T47D (cell line): ENCODE data around the gene LILRB1.
"Not testable (repeated sequence)": the region's sequence is repeated elsewhere in the genome, so short reads cannot be mapped to it uniquely, and the experiment has no call there.

ENCODE experiments used
- DNase-seq, 2 experiments: peaks; one replicate each; pipeline versions ENCODE4 v3.0.0 to v3.0.0-alpha.2; 2011 to 2012; ENCODE audit warnings: low read depth in 1 of 2, low spot score in 1 of 2
- JUND ChIP-seq: IDR thresholded peaks from 2 replicates; pipeline ENCODE4 v1.6.1; 2012; ENCODE audit warnings: low read depth
- in situ Hi-C: cut with HindIII; loops from 2 replicates; pipeline ENCODE4 v1.10.0; 2016; ENCODE audit warnings: low sequenced_read_pairs, low pct_unique_long_range_greater_than_20kb

LILRB1 gene

GRCh38 chr19:54609356-54609791, 20.9 kb upstream of the LILRB1 start:
- no peak for TF ChIP-seq JUND
- in situ Hi-C loops: no loop called here
- no peak for DNase-seq

DNA sequence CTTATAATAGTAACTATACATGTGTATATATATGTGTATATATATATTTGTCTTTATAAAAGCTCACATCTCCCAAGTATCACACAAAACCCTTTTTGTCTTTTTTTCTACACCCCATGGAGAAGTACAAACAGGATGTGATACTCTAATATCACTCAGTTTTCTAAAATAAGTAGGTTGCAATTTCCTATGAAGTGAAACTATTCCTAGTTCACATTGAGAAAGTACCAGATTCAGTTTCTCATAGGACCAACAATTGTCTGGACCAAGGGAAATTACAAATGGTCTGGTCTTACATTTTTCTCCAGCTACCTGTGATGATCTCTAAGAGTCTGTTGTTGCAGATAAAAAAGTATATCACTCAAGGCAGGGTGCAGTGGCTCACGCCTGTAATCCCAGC, 17.9 kb upstream of the LILRB1 start:
- TF ChIP-seq JUND: no peak
- in situ Hi-C loops: no loop called here
- no peak for DNase-seq

- in situ Hi-C loops: no loop called here
- no peak for TF ChIP-seq JUND
- no peak for DNase-seq
These were observed 15.6 kb upstream of the LILRB1 start for GRCh38 chr19:54614726-54615125.

- no peak for DNase-seq
- in situ Hi-C loops: no loop called here
- TF ChIP-seq JUND: no peak
These were observed 14.2 kb upstream of the LILRB1 start for GRCh38 chr19:54616057-54616456.

DNA sequence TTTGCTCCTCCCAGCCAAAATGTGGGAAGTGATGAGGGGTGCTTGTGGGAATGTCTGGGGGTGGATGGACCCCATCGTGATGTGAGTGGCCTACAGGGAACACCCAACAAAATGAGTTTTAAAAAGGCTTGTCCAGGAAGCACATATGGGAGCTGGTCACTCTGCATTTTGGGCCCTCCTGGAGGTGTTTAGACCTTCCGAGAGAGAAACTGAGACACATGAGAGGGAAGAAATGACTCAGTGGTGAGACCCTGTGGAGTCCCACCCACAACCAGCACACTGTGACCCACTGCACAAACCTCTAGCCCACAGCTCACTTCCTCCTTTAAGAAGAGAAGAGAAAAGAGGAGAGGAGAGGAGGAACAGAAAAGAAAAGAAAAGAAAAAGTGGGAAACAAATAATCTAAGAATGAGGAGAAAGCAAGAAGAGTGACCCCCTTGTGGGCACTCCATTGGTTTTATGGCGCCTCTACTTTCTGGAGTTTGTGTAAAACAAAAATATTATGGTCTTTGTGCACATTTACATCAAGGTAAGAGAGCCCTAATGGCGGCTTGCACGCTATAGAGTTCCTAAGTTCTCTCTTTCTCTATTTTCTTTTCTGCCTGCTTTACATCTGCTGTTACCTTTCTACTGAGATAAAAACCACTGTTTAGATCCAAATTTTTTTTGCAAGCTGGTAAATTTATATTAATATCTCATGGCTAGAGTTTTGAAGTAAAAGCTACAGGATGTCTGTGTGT, 13.3 kb upstream of the LILRB1 start:
- in situ Hi-C loops: no loop called here
- DNase-seq: no peak
- TF ChIP-seq JUND: no peak

DNA sequence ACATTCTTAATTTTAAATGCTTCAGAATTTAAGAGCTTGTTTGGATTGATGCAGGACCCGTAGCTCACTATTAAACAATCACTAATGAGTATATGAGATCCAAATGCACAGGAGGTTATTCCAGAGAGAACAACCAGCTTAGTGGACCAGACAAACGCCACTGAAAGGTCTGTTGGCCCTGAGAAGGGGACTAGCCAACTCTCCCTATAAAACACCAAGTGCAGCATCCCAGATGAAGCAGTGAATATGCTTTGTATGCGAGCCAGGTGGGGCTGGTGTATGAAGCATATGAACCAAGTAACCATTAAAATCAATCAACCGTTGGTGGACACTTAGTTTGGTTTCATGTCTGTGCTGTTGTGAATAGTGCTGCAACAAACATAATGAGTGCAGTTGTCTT, 9.8 kb upstream of the LILRB1 start:
- no peak for DNase-seq
- in situ Hi-C loops: no loop called here
- TF ChIP-seq JUND: no peak

DNA sequence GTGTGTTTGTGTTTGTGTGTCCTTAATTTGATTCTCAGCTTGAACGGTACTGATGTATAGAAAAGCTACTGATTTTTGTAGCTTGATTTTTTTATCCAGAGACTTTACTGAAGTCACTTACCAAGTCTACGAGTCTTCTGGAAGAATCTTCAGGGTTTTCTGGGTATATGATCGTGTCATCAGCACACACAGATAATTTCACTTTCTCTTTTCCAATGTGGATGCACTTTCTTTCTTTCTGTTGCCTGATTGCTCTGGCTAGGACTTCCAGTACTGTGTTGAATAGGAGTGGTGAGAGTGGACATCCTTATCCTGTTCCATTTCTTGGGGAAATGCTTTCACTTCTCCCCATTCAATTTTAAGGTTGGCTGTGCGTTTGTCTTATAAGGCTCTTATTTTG, 7.9 kb upstream of the LILRB1 start:
- in situ Hi-C loops: no loop called here
- TF ChIP-seq JUND: no peak
- DNase-seq: no peak

GRCh38 chr19:54624234-54624633, 6.0 kb upstream of the LILRB1 start:
- in situ Hi-C loops: not testable (repeated sequence)

GRCh38 chr19:54624934-54625730, 5.2 kb upstream of the LILRB1 start:
- in situ Hi-C loops, DNase-seq: not testable (repeated sequence)

More at GRCh38 chr19:54624234-54624633, 6.0 kb upstream of the LILRB1 start:
- DNase-seq: not testable (repeated sequence)

DNA sequence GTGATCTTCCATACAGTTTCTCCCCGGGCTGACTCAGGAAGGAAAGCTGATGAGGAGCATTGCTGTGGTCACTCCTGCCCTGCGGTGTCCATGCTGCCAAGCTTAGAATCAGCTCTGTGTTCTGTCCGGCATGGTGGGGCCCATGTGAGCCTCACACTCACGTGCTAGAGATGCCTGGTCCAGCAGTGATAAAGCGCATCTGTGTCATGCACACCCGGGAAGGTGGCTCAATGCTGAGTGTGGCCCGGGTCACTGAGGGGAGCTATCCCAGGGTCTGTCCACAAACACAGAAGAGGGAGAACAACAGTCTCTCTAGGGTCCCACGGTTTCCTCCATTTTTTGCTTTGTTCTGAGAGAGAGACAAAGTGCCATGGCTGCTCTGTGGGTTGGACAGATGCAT, 3.5 kb upstream of the LILRB1 start:
- no peak for TF ChIP-seq JUND
- in situ Hi-C loops: no loop called here
- no peak for DNase-seq

DNA sequence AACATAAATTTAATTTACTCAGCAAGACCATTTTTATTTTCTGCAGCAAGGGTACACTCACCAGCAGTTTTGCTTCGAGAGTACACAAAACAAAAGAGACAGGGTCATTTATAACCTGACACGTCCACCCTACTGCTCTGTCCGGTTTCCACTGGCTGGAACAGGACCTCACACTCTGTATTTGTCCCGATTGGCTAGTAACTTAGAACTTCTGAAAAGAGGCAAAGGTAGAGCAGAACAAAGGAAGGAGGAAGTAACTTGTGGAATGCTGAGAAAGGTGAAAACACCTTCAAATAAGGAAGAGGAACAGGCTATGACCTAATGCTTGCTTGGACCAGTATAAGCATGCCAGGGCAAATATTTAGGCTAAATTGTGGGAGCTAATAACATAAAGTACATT, 2.4 kb upstream of the LILRB1 start:
- peak in 1 of 2 experiments; percentile 54 for DNase-seq
- in situ Hi-C loops: not testable (repeated sequence)

DNA sequence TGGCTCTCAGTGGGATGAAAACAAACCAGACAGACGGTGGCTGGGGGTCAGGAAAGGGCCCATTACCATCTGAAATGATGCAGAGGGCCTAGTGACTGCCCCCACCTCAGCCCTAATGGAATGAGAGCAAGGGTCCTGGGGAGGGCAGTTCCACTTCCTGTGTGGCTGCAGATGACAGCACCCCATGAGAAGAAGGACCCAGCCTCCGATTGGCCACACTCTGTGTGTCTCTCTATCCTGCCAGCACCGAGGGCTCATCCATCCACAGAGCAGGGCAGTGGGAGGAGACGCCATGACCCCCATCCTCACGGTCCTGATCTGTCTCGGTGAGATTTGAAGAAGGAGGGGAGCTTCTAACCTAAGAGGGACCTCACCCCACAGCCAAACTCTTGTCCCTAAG, 498 bp downstream of the LILRB1 start:
- no peak for TF ChIP-seq JUND
- DNase-seq: no peak
- in situ Hi-C loops: no loop called here

- DNase-seq, in situ Hi-C loops: not testable (repeated sequence)
These were observed 1.4 kb downstream of the LILRB1 start for GRCh38 chr19:54631489-54632337.

- in situ Hi-C loops, DNase-seq: not testable (repeated sequence)
These were observed 2.2 kb downstream of the LILRB1 start for GRCh38 chr19:54632517-54632916.
